Activated naive CD8-positive, alpha-beta T cell treated with anti-CD3 and anti-CD28 coated beads for 36 hours (primary cell): ENCODE measurements around the gene CEP295NL. TPM values are rescaled to one million over a fixed set of nuclear protein-coding genes. Genes with fewer than 3 reads are reported as not detected.
"Not testable (repeated sequence)": the region's sequence is repeated elsewhere in the genome, so short reads cannot be mapped to it uniquely, and the experiment has no call there.

Source experiments
- DNase-seq: peaks from one replicate; pipeline ENCODE4 v3.0.0; 2021
- H3K27ac Mint-ChIP-seq: one replicate; pipeline ENCODE4 v1.8.0; 2022; ENCODE audit warnings: mild to moderate bottlenecking, moderate library complexity, mixed read lengths
- H3K27me3 Mint-ChIP-seq: one replicate; pipeline ENCODE4 v1.8.0; 2022; ENCODE audit warnings: mild to moderate bottlenecking, mixed read lengths
- H3K36me3 Mint-ChIP-seq: one replicate; pipeline ENCODE4 v1.8.0; 2021; ENCODE audit warnings: mild to moderate bottlenecking, mixed read lengths
- H3K4me1 Mint-ChIP-seq: one replicate; pipeline ENCODE4 v1.8.0; 2021; ENCODE audit warnings: mixed read lengths
- H3K4me3 Mint-ChIP-seq: one replicate; pipeline ENCODE4 v1.8.0; 2022; ENCODE audit warnings: mild to moderate bottlenecking, moderate library complexity, mixed read lengths
- H3K9me3 Mint-ChIP-seq: one replicate; pipeline ENCODE4 v1.8.0; 2022; ENCODE audit warnings: mixed read lengths
- total RNA-seq, 2 experiments: library from RNA; stranded (reverse); gene quantifications; one replicate each; pipeline ENCODE4 v1.2.3, GENCODE V29; 2021

Gene CEP295NL
- total RNA-seq, 2 experiments from 2014 or later: 0.19 TPM; not detected in 1

GRCh38 chr17:78920528-78920927 lies 17.5 kb upstream of the CEP295NL start:
- Mint-ChIP-seq H3K9me3 (no peaks in the 10 kb centered on the region), H3K27me3 (peaks cover 10% of the 10 kb centered on the region), H3K4me1 (peaks cover 21% of the 10 kb centered on the region), H3K4me3 (no peak overlapping the region), H3K27ac (no peak overlapping the region), H3K36me3 (no peaks in the 10 kb centered on the region)
- DNase-seq: no peak

GRCh38 chr17:78919861-78920450 lies 17.0 kb upstream of the CEP295NL start:
- Mint-ChIP-seq H3K27me3 (peaks cover 10% of the 10 kb centered on the region), H3K4me1 (peaks cover 21% of the 10 kb centered on the region), H3K9me3 (no peaks in the 10 kb centered on the region), H3K27ac (no peak overlapping the region), H3K36me3 (no peaks in the 10 kb centered on the region), H3K4me3 (no peak overlapping the region)
- DNase-seq: no peak

GRCh38 chr17:78918979-78919378 lies 16.0 kb upstream of the CEP295NL start:
- no peak for DNase-seq
- Mint-ChIP-seq H3K27me3 (peaks cover 10% of the 10 kb centered on the region), H3K4me1 (peaks cover 21% of the 10 kb centered on the region), H3K9me3 (no peaks in the 10 kb centered on the region), H3K36me3 (no peaks in the 10 kb centered on the region), H3K27ac (no peak overlapping the region), H3K4me3 (no peak overlapping the region)

- H3K27ac Mint-ChIP-seq: no peak overlapping the region
- H3K4me1 Mint-ChIP-seq: peaks cover 10% of the 10 kb centered on the region
- H3K36me3 Mint-ChIP-seq: no peaks in the 10 kb centered on the region
- H3K9me3 Mint-ChIP-seq: no peaks in the 10 kb centered on the region
- peaks cover 2% of the 10 kb centered on the region for H3K27me3 Mint-ChIP-seq
- no peak overlapping the region for H3K4me3 Mint-ChIP-seq
- no peak for DNase-seq
These were observed 14.7 kb upstream of the CEP295NL start for GRCh38 chr17:78917451-78918275.

GRCh38 chr17:78915872-78916632 lies 13.1 kb upstream of the CEP295NL start:
- Mint-ChIP-seq H3K27me3 (no peaks in the 10 kb centered on the region), H3K36me3 (no peaks in the 10 kb centered on the region), H3K9me3 (no peaks in the 10 kb centered on the region), H3K4me1 (peaks cover 10% of the 10 kb centered on the region), H3K4me3 (peak overlapping the region; percentile 32), H3K27ac (peak overlapping the region; percentile 36)
- no peak for DNase-seq

GRCh38 chr17:78913115-78913514 lies 10.1 kb upstream of the CEP295NL start:
- Mint-ChIP-seq H3K36me3 (no peaks in the 10 kb centered on the region), H3K4me1 (peaks cover 10% of the 10 kb centered on the region), H3K4me3 (no peak overlapping the region), H3K9me3 (no peaks in the 10 kb centered on the region), H3K27ac (no peak overlapping the region), H3K27me3 (no peaks in the 10 kb centered on the region)
- DNase-seq: no peak

- Mint-ChIP-seq H3K27ac (no peak overlapping the region), H3K27me3 (no peaks in the 10 kb centered on the region), H3K4me3 (no peak overlapping the region), H3K36me3 (no peaks in the 10 kb centered on the region), H3K9me3 (no peaks in the 10 kb centered on the region), H3K4me1 (peaks cover 5% of the 10 kb centered on the region)
- no peak for DNase-seq
These were observed 9.1 kb upstream of the CEP295NL start for GRCh38 chr17:78912082-78912481.

GRCh38 chr17:78911543-78911942 lies 8.5 kb upstream of the CEP295NL start:
- not testable (repeated sequence) for H3K4me3 Mint-ChIP-seq, H3K36me3 Mint-ChIP-seq, H3K4me1 Mint-ChIP-seq, DNase-seq, H3K9me3 Mint-ChIP-seq, H3K27ac Mint-ChIP-seq, H3K27me3 Mint-ChIP-seq

- Mint-ChIP-seq H3K27me3 (no peaks in the 10 kb centered on the region), H3K9me3 (no peaks in the 10 kb centered on the region), H3K27ac (no peak overlapping the region), H3K4me3 (no peak overlapping the region), H3K36me3 (no peaks in the 10 kb centered on the region), H3K4me1 (no peaks in the 10 kb centered on the region)
- no peak for DNase-seq
These were observed 7.7 kb upstream of the CEP295NL start for GRCh38 chr17:78910497-78911284.

- Mint-ChIP-seq H3K36me3 (no peaks in the 10 kb centered on the region), H3K4me3 (no peak overlapping the region), H3K27ac (no peak overlapping the region), H3K9me3 (no peaks in the 10 kb centered on the region), H3K27me3 (no peaks in the 10 kb centered on the region), H3K4me1 (peaks cover 5% of the 10 kb centered on the region)
- DNase-seq: no peak
These were observed 5.4 kb upstream of the CEP295NL start for GRCh38 chr17:78908426-78908825.

- H3K4me3 Mint-ChIP-seq: no peak overlapping the region
- H3K4me1 Mint-ChIP-seq: peaks cover 9% of the 10 kb centered on the region
- H3K27me3 Mint-ChIP-seq: no peaks in the 10 kb centered on the region
- H3K9me3 Mint-ChIP-seq: no peaks in the 10 kb centered on the region
- no peak for DNase-seq
- H3K36me3 Mint-ChIP-seq: no peaks in the 10 kb centered on the region
- no peak overlapping the region for H3K27ac Mint-ChIP-seq
These were observed 2.5 kb upstream of the CEP295NL start for GRCh38 chr17:78905541-78905940.

- Mint-ChIP-seq H3K36me3 (no peaks in the 10 kb centered on the region), H3K27ac (no peak overlapping the region), H3K27me3 (no peaks in the 10 kb centered on the region), H3K4me1 (peaks cover 9% of the 10 kb centered on the region), H3K4me3 (no peak overlapping the region), H3K9me3 (no peaks in the 10 kb centered on the region)
- DNase-seq: no peak
These were observed 2.1 kb upstream of the CEP295NL start for GRCh38 chr17:78905116-78905515.

- no peaks in the 10 kb centered on the region for H3K9me3 Mint-ChIP-seq
- H3K4me3 Mint-ChIP-seq: no peak overlapping the region
- H3K36me3 Mint-ChIP-seq: no peaks in the 10 kb centered on the region
- no peak for DNase-seq
- no peaks in the 10 kb centered on the region for H3K27me3 Mint-ChIP-seq
- peaks cover 9% of the 10 kb centered on the region for H3K4me1 Mint-ChIP-seq
- no peak overlapping the region for H3K27ac Mint-ChIP-seq
These were observed 1.4 kb upstream of the CEP295NL start for GRCh38 chr17:78904371-78904770.

GRCh38 chr17:78902231-78902630 lies 770 bp downstream of the CEP295NL start:
- H3K4me3 Mint-ChIP-seq, H3K4me1 Mint-ChIP-seq, H3K27ac Mint-ChIP-seq, H3K9me3 Mint-ChIP-seq, H3K36me3 Mint-ChIP-seq, DNase-seq, H3K27me3 Mint-ChIP-seq: not testable (repeated sequence)

- no peaks in the 10 kb centered on the region for H3K27me3 Mint-ChIP-seq
These were observed 1.2 kb downstream of the CEP295NL start for GRCh38 chr17:78901806-78902205.

More at GRCh38 chr17:78901806-78902205, 1.2 kb downstream of the CEP295NL start:
- Mint-ChIP-seq H3K9me3 (no peaks in the 10 kb centered on the region), H3K4me1 (peaks cover 9% of the 10 kb centered on the region), H3K4me3 (no peak overlapping the region), H3K36me3 (no peaks in the 10 kb centered on the region), H3K27ac (no peak overlapping the region)
- no peak for DNase-seq
